Caki2 (cell line): ENCODE data around the gene CRCP. TPM values are rescaled to one million over a fixed set of nuclear protein-coding genes. Genes with fewer than 3 reads are reported as not detected.

ENCODE experiments used
- total RNA-seq: library from RNA; depleted of rRNA; stranded (reverse); fragments of >200 nt; shearing (Covaris generic); gene quantifications from 2 replicates; pipeline ENCODE4 v1.2.3, GENCODE V29; 2014; ENCODE audit warnings: low replicate concordance; rRNA removed

CRCP gene
- total RNA-seq, 1 experiment from 2014 or later = 92.3 TPM

Other genes starting within 250 kb of the CRCP start
- gene VKORC1L1, start 241.8 kb upstream of the CRCP start, total RNA-seq = 5.2 and 6.9 TPM in 2 replicates
- gene GUSB, start 132.6 kb upstream of the CRCP start, total RNA-seq = 193 and 207 TPM in 2 replicates
- 83.4 and 85.7 TPM in 2 replicates for gene ASL, start 39.0 kb upstream of the CRCP start, total RNA-seq
- 53.2 and 59.9 TPM in 2 replicates for gene TPST1, start 90.5 kb downstream of the CRCP start, total RNA-seq